Choroid plexus epithelial cell (primary cell): Measurements from ENCODE around the gene LNX1.

ENCODE experiments used
- DNase-seq: peaks from one replicate; pipeline ENCODE4 v3.0.0-alpha.2; 2010; ENCODE audit warnings: low read depth
- H3K4me3 ChIP-seq: 2 replicates; pipeline ENCODE4 v1.5.1; 2011; ENCODE audit warnings: low read depth, mild to moderate bottlenecking, control low read depth, low read length, moderate library complexity
- CTCF ChIP-seq: conservative IDR thresholded peaks from 2 replicates; pipeline ENCODE4 v1.5.1; 2011; ENCODE audit warnings: low read depth, mild to moderate bottlenecking, control low read depth, inconsistent platforms, low read length, moderate library complexity

Gene LNX1

GRCh38 chr4:53487766-53488165 lies 103.5 kb downstream of the LNX1 start:
- DNase-seq, result no peak
- TF ChIP-seq CTCF, result no peak
- H3K4me3 ChIP-seq, result no peak overlapping the region

- DNase-seq, result no peak
- no peak for TF ChIP-seq CTCF
- no peak overlapping the region for H3K4me3 ChIP-seq
These were observed 105.6 kb downstream of the LNX1 start for GRCh38 chr4:53485658-53486040.

GRCh38 chr4:53484911-53485657 lies 106.2 kb downstream of the LNX1 start:
- TF ChIP-seq CTCF, result no peak

GRCh38 chr4:53483250-53483649 lies 108.0 kb downstream of the LNX1 start:
- H3K4me3 ChIP-seq, result no peak overlapping the region
- TF ChIP-seq CTCF, result no peak
- no peak for DNase-seq

More at GRCh38 chr4:53484911-53485657, 106.2 kb downstream of the LNX1 start:
- no peak for DNase-seq
- no peak overlapping the region for H3K4me3 ChIP-seq

DNA sequence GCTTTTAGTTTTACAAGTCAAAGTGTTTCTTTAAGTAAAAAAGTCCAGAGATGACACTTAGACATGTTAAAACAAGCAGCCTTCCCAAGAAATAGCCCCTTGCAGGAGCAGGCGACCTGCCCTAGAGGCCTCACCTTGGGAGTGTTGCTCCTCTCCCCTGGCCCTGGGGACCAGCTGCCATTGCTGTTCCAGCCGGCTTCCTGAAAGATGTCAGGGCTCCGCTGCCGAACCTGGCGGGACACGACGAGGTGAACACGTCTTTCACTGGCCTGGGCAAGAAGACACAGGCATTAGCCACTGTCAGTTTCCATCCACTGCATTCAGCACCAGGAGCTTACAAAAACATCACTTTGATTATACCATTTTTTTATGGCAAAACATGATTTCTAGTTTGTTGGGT lies 109.7 kb downstream of the LNX1 start:
- no peak for TF ChIP-seq CTCF
- no peak for DNase-seq
- no peak overlapping the region for H3K4me3 ChIP-seq

- DNase-seq, result no peak
- no peak overlapping the region for H3K4me3 ChIP-seq
- no peak for TF ChIP-seq CTCF
These were observed 110.4 kb downstream of the LNX1 start for GRCh38 chr4:53480909-53481308.
